Upper lobe of right lung (tissue), 1 donor: ENCODE results near the gene PPM1M. TPM values are rescaled to one million over a fixed set of nuclear protein-coding genes. Genes with fewer than 3 reads are reported as not detected.

Experiments
- ATAC-seq: fragments of 200-7000 bp; cut with Tn5 transposase; one replicate; pipeline ENCODE4 v1.9.1; 2020; ENCODE audit warnings: mild to moderate bottlenecking, moderate library complexity
- DNase-seq: peaks from one replicate; pipeline ENCODE4 v3.0.0-alpha.2; 2020
- H3K27ac ChIP-seq: fragments of 200-600 bp; one replicate; pipeline ENCODE4 v1.8.0; 2022
- H3K27me3 ChIP-seq: fragments of 200-600 bp; one replicate; pipeline ENCODE4 v1.8.0; 2022; ENCODE audit warnings: mild to moderate bottlenecking
- H3K36me3 ChIP-seq: fragments of 200-600 bp; one replicate; pipeline ENCODE4 v1.8.0; 2022
- H3K4me1 ChIP-seq: fragments of 200-600 bp; one replicate; pipeline ENCODE4 v1.8.0; 2022
- H3K4me3 ChIP-seq: fragments of 200-600 bp; one replicate; pipeline ENCODE4 v1.8.0; 2022; ENCODE audit warnings: mild to moderate bottlenecking
- H3K9me3 ChIP-seq: fragments of 200-600 bp; one replicate; pipeline ENCODE4 v1.8.0; 2022
- intact Hi-C: fragments of 100-400 bp; cut with DNase I; formaldehyde crosslinking; loops from one replicate; pipeline ENCODE4 v1.11.0; 2022
- total RNA-seq: library from RNA; stranded (reverse); fragmentation: NEBNext Ultra II Directional; extraction: Animal tissue kit (Norgen Biotek cat#: 25700); gene quantifications from one replicate; pipeline ENCODE4 v1.2.1, GENCODE V29; 2021
- TF ChIP-seq, protein P1 (sequence below): fragments of 200-600 bp; IDR thresholded peaks from one replicate; pipeline ENCODE4 v1.8.0; 2022; ENCODE audit warnings: antibody characterized with exemption
- donor health status: DM: no; HTN: yes; CAD: no; lungs with severe emphysema.

PPM1M gene
- total RNA-seq, 1 donor from 2014 or later, result 44.0 TPM

GRCh38 chr3:52233108-52233591, 12.4 kb upstream of the PPM1M start:
- H3K27me3 ChIP-seq, result no peaks in the 10 kb centered on the region
- no peak overlapping the region for H3K27ac ChIP-seq
- no peak for DNase-seq
- peaks cover 55% of the 10 kb centered on the region for H3K36me3 ChIP-seq
- intact Hi-C loops, result loop anchor here (5.0 kb wide), 1 partner anchor 109 kb away; no protein-coding TSS in a partner anchor
- TF ChIP-seq, protein P1, sequence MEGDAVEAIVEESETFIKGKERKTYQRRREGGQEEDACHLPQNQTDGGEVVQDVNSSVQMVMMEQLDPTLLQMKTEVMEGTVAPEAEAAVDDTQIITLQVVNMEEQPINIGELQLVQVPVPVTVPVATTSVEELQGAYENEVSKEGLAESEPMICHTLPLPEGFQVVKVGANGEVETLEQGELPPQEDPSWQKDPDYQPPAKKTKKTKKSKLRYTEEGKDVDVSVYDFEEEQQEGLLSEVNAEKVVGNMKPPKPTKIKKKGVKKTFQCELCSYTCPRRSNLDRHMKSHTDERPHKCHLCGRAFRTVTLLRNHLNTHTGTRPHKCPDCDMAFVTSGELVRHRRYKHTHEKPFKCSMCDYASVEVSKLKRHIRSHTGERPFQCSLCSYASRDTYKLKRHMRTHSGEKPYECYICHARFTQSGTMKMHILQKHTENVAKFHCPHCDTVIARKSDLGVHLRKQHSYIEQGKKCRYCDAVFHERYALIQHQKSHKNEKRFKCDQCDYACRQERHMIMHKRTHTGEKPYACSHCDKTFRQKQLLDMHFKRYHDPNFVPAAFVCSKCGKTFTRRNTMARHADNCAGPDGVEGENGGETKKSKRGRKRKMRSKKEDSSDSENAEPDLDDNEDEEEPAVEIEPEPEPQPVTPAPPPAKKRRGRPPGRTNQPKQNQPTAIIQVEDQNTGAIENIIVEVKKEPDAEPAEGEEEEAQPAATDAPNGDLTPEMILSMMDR, result no peak
- no peak overlapping the region for H3K4me3 ChIP-seq
- peaks cover 19% of the 10 kb centered on the region for H3K4me1 ChIP-seq
- no peak for ATAC-seq
- H3K9me3 ChIP-seq, result no peaks in the 10 kb centered on the region

DNA sequence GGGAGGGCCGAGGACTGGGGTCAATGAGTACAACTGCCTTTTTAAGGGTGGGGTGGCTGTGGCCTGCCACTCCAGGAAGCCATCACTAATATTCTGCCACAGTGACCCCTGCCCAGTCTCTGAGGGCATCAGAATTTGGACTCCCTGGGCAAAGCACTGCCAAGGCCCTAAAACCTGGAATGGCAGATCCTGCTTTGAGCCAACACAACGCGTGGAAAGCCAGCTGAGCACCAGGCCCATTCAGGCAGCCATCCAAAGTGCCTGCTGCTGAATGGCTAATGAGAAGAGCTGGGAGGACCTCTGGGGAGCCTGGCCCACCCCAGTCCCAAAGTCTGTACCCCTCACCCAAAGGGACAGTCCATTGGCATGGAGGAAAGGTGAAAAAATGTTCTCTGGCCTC, 11.6 kb upstream of the PPM1M start:
- TF ChIP-seq, protein P1, result no peak
- Histone ChIP-seq H3K36me3 (peaks cover 46% of the 10 kb centered on the region), H3K27me3 (no peaks in the 10 kb centered on the region), H3K4me3 (no peak overlapping the region), H3K4me1 (peaks cover 23% of the 10 kb centered on the region), H3K9me3 (no peaks in the 10 kb centered on the region), H3K27ac (no peak overlapping the region)
- no peak for DNase-seq
- intact Hi-C loops, result loop anchor here (5.0 kb wide), 1 partner anchor 108 kb away; no protein-coding TSS in a partner anchor
- ATAC-seq, result no peak

DNA sequence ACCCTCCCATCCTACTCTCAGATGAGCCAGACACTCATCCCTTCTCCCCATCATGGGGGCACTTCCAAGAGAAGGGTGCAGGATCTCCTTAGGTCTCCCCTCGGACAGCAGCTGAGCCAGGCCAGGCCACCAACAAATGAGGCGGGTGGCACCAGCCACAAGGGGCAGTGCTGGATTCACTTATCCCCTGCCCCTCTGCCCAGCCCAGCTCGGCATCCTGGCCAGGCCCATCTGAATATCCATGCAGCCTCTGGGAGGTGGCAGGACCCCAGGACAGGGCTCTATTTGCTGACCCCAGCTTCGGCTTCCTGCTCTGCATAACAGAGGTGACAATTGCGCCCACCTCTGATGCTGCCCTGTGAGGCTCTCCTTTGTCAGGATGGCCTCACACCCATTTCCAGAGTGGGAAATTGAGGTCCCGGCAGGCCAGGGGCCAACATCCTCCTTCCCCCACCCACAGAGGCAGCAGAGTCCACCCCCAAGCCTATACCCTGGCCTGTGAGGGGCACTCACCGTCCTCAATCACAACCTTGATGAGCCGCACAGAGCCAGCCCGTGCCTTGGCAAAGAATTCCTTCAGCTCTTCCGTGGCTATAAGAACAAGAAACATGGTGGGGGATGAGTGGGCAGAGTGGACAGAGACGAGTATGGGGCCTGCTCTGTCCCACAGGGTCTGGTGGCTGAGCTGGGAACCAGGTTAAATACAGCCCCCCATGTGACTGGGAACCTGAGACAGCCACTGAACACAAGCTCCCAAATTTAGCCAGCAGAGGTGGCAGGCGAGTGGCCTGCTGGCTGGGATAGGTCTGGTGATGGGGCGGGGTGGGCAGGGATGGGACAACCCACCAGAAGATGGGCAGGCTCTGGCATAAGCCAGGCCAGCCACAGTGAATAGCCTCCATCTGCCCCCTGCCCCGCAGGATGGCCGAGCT, 10.8 kb upstream of the PPM1M start:
- H3K36me3 ChIP-seq, result peaks cover 38% of the 10 kb centered on the region
- peak; percentile 54 for DNase-seq
- TF ChIP-seq, protein P1, result no peak
- no peaks in the 10 kb centered on the region for H3K9me3 ChIP-seq
- no peak for ATAC-seq
- H3K27ac ChIP-seq, result no peak overlapping the region
- intact Hi-C loops, result loop anchor here (5.0 kb wide), 1 partner anchor 108 kb away; no protein-coding TSS in a partner anchor
- H3K27me3 ChIP-seq, result no peaks in the 10 kb centered on the region
- peaks cover 25% of the 10 kb centered on the region for H3K4me1 ChIP-seq
- no peak overlapping the region for H3K4me3 ChIP-seq

- Histone ChIP-seq H3K36me3 (peaks cover 21% of the 10 kb centered on the region), H3K4me1 (peaks cover 33% of the 10 kb centered on the region), H3K27me3 (no peaks in the 10 kb centered on the region), H3K4me3 (no peak overlapping the region), H3K9me3 (no peaks in the 10 kb centered on the region), H3K27ac (peak overlapping the region; percentile 84)
- intact Hi-C loops, result no loop called here
- ATAC-seq (no peak), DNase-seq (peak; percentile 49)
- TF ChIP-seq, protein P1, result no peak
These were observed 9.1 kb upstream of the PPM1M start for GRCh38 chr3:52236424-52236886.

DNA sequence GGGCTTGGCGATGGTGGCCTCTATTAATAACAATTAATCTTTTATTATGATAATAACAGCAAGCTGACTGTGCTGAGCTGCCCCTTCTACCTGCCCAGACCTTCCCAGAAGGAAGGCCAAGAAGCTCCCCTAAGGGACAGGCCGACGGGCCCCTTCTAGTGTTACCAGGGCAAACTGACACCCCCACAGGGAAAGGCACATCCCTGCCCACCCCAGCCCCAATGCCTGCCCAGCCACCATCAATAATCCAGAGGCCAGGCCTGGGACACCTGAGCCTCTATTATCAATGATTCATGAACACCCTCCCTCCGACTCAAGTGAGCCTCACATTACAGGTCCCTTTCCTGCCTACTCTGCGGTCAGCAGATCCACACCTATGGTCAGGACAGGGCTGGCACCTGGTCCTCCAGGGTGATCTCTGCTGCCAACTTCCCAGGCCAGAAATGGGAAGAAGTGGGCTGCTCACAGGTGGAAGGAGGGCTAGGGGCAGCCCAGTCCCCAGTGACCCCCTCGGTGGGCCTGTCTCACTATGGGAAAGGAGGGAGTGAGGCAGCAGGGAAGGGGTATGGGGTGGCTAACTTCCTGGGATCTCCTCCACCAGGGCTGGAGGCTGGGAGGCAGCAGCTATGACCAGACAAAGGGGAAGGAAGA, 8.4 kb upstream of the PPM1M start:
- DNase-seq (peak; percentile 39), ATAC-seq (no peak)
- Histone ChIP-seq H3K9me3 (no peaks in the 10 kb centered on the region), H3K27ac (peak overlapping the region; percentile 84), H3K4me1 (peaks cover 33% of the 10 kb centered on the region), H3K4me3 (peak overlapping the region; percentile 74), H3K36me3 (peaks cover 15% of the 10 kb centered on the region), H3K27me3 (no peaks in the 10 kb centered on the region)
- intact Hi-C loops, result no loop called here
- TF ChIP-seq, protein P1, result no peak
